HepG2 (cell line): Measurements from ENCODE around the gene PARP3. TPM values are rescaled to one million over a fixed set of nuclear protein-coding genes. Genes with fewer than 3 reads are reported as not detected.

Experiments used
- ATM ChIP-seq: fragments of 450-650 bp; IDR thresholded peaks from 2 replicates; pipeline ENCODE4 v1.7.1; 2017; ENCODE audit warnings: mild to moderate bottlenecking, borderline replicate concordance
- CC2D1A ChIP-seq: sonication (generic); formaldehyde crosslinking; IDR thresholded peaks from 2 replicates; pipeline ENCODE4 v1.8.1; 2023; ENCODE audit warnings: mild to moderate bottlenecking, missing genetic modification reagents
- CCDC6 ChIP-seq: sonication (generic); formaldehyde crosslinking; IDR thresholded peaks from 2 replicates; pipeline ENCODE4 v1.8.1; 2022; ENCODE audit warnings: mild to moderate bottlenecking, missing genetic modification reagents, moderate library complexity
- FIP1L1 ChIP-seq: fragments of 200-400 bp; formaldehyde crosslinking; IDR thresholded peaks from 2 replicates; pipeline ENCODE4 v1.6.1; 2018; ENCODE audit warnings: low read depth, mild to moderate bottlenecking, low read length, moderate library complexity, borderline replicate concordance; ENCODE audit not compliant: insufficient read depth
- GFI1 ChIP-seq: sonication (generic); formaldehyde crosslinking; IDR thresholded peaks from 2 replicates; pipeline ENCODE4 v1.5.0; 2020; ENCODE audit warnings: missing genetic modification reagents, mild to moderate bottlenecking, borderline replicate concordance
- JUNB ChIP-seq: sonication (generic); formaldehyde crosslinking; IDR thresholded peaks from 2 replicates; pipeline ENCODE4 v1.8.0; 2022; ENCODE audit warnings: missing genetic modification reagents, mild to moderate bottlenecking, borderline replicate concordance
- NCOA5 ChIP-seq: sonication (generic); formaldehyde crosslinking; IDR thresholded peaks from 2 replicates; pipeline ENCODE4 v1.4.0; 2020; ENCODE audit warnings: missing genetic modification reagents
- RBFOX2 ChIP-seq: fragments of 200-400 bp; formaldehyde crosslinking; IDR thresholded peaks from 2 replicates; pipeline ENCODE4 v1.6.1; 2017; ENCODE audit warnings: low read depth, mild to moderate bottlenecking, low read length
- ZNF33A ChIP-seq: sonication (generic); formaldehyde crosslinking; IDR thresholded peaks from 2 replicates; pipeline ENCODE4 v1.5.1; 2020; ENCODE audit warnings: missing genetic modification reagents, mild to moderate bottlenecking, moderate library complexity, borderline replicate concordance
- ZNF382 ChIP-seq: sonication (generic); formaldehyde crosslinking; IDR thresholded peaks from 2 replicates; pipeline ENCODE4 v1.5.0; 2020; ENCODE audit warnings: missing genetic modification reagents, mild to moderate bottlenecking, borderline replicate concordance
- ZNF558 ChIP-seq: sonication (generic); formaldehyde crosslinking; IDR thresholded peaks from 2 replicates; pipeline ENCODE4 v1.9.0; 2022; ENCODE audit warnings: mild to moderate bottlenecking, missing genetic modification reagents, borderline replicate concordance
- ZNF629 ChIP-seq: sonication (generic); formaldehyde crosslinking; conservative IDR thresholded peaks from 2 replicates; pipeline ENCODE4 v1.5.0; 2020; ENCODE audit warnings: missing genetic modification reagents
- ZSCAN9 ChIP-seq: IDR thresholded peaks from 2 replicates; pipeline ENCODE4 v1.6.1; 2016; ENCODE audit warnings: borderline replicate concordance
- polyA plus RNA-seq, 8 experiments: library from polyadenylated mRNA; depleted of rRNA in 3 of 8; stranded (reverse) in 7 of 8; unstranded in 1 of 8; fragments of >200 nt; fragmentation: Illumina TruSeq in 4 of 8; extraction: Trizol in 4 of 8; gene quantifications; 2 replicates each; pipeline versions ENCODE4 v1.2.1 to v1.2.3, GENCODE V29; 2011 to 2016; ENCODE audit warnings: low read depth in 4 of 8, missing spikeins in 1 of 8, mixed read lengths in 1 of 8; ENCODE audit not compliant: insufficient read depth in 1 of 8
- total RNA-seq, 5 experiments: library from RNA; depleted of rRNA; stranded (reverse); fragments of >200 nt; fragmentation: Illumina TruSeq; extraction: Trizol; gene quantifications; 2 replicates each; pipeline ENCODE4 v1.2.3, GENCODE V29; 2016; ENCODE audit warnings: low read depth in 1 of 5
- TF ChIP-seq, protein P1 (sequence below): sonication (generic); formaldehyde crosslinking; IDR thresholded peaks from 2 replicates; pipeline ENCODE4 v1.4.0; 2020; ENCODE audit warnings: missing genetic modification reagents, borderline replicate concordance
- TF ChIP-seq, protein P2 (sequence below): sonication (generic); formaldehyde crosslinking; conservative IDR thresholded peaks from 2 replicates; pipeline ENCODE4 v1.8.1; 2023; ENCODE audit warnings: missing genetic modification reagents
- TF ChIP-seq, protein P3 (sequence below): sonication (generic); formaldehyde crosslinking; IDR thresholded peaks from 2 replicates; pipeline ENCODE4 v1.5.1; 2020; ENCODE audit warnings: mild to moderate bottlenecking, missing genetic modification reagents, borderline replicate concordance

Gene PARP3
- total and polyA plus RNA-seq, 2 of the 13 experiments (the other 11 are each of a cell fraction or from before 2014, with no cell fraction given): 11.2 to 21.5 TPM

DNA sequence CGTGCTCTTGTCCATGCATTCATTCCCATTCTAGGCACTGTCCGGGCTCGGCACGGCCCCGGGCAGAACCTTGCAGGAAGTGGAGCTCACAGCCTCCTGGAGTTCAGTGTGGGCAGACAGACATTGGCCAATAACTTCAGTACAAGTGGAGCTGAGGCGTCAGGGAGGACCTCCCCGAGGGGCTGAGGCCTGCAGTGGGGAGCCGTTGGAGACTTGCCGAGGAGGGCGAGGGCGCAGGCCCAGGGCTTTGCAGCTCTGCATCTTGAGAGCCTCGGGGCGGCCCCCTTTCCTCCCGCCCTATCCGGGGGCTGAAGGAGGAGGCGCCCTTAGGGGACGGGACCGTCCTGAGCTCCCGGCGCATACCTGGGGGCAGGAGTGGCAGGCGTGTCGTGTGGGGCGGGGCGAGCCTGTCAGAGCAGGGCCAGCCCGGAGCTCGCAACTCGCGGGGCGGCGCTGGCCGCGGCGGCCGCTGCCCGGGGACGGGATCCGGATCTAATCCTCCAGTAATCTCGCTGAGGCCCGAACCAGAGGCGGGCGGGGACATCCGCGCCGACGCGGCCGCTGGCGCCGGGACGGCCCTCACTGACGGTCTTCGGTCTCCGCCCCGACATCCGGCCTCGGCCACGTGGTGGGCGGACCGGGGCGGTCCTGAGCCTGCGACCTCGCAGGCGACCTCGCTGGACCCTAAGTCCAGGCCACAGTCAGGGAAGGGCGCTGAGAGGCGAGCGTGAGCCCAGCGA is 40.8 kb downstream of the PARP3 start, which contains the start of gene ACY1 (continued):
- TF ChIP-seq, protein P1, sequence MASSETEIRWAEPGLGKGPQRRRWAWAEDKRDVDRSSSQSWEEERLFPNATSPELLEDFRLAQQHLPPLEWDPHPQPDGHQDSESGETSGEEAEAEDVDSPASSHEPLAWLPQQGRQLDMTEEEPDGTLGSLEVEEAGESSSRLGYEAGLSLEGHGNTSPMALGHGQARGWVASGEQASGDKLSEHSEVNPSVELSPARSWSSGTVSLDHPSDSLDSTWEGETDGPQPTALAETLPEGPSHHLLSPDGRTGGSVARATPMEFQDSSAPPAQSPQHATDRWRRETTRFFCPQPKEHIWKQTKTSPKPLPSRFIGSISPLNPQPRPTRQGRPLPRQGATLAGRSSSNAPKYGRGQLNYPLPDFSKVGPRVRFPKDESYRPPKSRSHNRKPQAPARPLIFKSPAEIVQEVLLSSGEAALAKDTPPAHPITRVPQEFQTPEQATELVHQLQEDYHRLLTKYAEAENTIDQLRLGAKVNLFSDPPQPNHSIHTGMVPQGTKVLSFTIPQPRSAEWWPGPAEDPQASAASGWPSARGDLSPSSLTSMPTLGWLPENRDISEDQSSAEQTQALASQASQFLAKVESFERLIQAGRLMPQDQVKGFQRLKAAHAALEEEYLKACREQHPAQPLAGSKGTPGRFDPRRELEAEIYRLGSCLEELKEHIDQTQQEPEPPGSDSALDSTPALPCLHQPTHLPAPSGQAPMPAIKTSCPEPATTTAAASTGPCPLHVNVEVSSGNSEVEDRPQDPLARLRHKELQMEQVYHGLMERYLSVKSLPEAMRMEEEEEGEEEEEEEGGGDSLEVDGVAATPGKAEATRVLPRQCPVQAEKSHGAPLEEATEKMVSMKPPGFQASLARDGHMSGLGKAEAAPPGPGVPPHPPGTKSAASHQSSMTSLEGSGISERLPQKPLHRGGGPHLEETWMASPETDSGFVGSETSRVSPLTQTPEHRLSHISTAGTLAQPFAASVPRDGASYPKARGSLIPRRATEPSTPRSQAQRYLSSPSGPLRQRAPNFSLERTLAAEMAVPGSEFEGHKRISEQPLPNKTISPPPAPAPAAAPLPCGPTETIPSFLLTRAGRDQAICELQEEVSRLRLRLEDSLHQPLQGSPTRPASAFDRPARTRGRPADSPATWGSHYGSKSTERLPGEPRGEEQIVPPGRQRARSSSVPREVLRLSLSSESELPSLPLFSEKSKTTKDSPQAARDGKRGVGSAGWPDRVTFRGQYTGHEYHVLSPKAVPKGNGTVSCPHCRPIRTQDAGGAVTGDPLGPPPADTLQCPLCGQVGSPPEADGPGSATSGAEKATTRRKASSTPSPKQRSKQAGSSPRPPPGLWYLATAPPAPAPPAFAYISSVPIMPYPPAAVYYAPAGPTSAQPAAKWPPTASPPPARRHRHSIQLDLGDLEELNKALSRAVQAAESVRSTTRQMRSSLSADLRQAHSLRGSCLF: peak; percentile 79; the same call in 1 of the 2 replicates
- TF ChIP-seq ZSCAN9 (CRISPR knock-in tag) (peak; percentile 85; the same call in 1 of the 2 replicates), FIP1L1 (no peak), ZNF33A (CRISPR knock-in tag) (no peak), ZNF382 (CRISPR knock-in tag) (no peak), ZNF629 (no peak), RBFOX2 (peak; percentile 98), CCDC6 (CRISPR knock-in tag) (peak; percentile 89; the same call in 1 of the 2 replicates), GFI1 (CRISPR knock-in tag) (no peak; the same call in 1 of the 2 replicates), ZNF558 (CRISPR knock-in tag) (no peak), JUNB (CRISPR knock-in tag) (no peak), ATM (no peak), CC2D1A (CRISPR knock-in tag) (no peak), NCOA5 (CRISPR knock-in tag) (no peak)
- TF ChIP-seq, protein P2, sequence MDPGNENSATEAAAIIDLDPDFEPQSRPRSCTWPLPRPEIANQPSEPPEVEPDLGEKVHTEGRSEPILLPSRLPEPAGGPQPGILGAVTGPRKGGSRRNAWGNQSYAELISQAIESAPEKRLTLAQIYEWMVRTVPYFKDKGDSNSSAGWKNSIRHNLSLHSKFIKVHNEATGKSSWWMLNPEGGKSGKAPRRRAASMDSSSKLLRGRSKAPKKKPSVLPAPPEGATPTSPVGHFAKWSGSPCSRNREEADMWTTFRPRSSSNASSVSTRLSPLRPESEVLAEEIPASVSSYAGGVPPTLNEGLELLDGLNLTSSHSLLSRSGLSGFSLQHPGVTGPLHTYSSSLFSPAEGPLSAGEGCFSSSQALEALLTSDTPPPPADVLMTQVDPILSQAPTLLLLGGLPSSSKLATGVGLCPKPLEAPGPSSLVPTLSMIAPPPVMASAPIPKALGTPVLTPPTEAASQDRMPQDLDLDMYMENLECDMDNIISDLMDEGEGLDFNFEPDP (CRISPR knock-in tag): peak; percentile 95; the same call in 1 of the 2 replicates
- TF ChIP-seq, protein P3, sequence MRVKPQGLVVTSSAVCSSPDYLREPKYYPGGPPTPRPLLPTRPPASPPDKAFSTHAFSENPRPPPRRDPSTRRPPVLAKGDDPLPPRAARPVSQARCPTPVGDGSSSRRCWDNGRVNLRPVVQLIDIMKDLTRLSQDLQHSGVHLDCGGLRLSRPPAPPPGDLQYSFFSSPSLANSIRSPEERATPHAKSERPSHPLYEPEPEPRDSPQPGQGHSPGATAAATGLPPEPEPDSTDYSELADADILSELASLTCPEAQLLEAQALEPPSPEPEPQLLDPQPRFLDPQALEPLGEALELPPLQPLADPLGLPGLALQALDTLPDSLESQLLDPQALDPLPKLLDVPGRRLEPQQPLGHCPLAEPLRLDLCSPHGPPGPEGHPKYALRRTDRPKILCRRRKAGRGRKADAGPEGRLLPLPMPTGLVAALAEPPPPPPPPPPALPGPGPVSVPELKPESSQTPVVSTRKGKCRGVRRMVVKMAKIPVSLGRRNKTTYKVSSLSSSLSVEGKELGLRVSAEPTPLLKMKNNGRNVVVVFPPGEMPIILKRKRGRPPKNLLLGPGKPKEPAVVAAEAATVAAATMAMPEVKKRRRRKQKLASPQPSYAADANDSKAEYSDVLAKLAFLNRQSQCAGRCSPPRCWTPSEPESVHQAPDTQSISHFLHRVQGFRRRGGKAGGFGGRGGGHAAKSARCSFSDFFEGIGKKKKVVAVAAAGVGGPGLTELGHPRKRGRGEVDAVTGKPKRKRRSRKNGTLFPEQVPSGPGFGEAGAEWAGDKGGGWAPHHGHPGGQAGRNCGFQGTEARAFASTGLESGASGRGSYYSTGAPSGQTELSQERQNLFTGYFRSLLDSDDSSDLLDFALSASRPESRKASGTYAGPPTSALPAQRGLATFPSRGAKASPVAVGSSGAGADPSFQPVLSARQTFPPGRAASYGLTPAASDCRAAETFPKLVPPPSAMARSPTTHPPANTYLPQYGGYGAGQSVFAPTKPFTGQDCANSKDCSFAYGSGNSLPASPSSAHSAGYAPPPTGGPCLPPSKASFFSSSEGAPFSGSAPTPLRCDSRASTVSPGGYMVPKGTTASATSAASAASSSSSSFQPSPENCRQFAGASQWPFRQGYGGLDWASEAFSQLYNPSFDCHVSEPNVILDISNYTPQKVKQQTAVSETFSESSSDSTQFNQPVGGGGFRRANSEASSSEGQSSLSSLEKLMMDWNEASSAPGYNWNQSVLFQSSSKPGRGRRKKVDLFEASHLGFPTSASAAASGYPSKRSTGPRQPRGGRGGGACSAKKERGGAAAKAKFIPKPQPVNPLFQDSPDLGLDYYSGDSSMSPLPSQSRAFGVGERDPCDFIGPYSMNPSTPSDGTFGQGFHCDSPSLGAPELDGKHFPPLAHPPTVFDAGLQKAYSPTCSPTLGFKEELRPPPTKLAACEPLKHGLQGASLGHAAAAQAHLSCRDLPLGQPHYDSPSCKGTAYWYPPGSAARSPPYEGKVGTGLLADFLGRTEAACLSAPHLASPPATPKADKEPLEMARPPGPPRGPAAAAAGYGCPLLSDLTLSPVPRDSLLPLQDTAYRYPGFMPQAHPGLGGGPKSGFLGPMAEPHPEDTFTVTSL (CRISPR knock-in tag): peak; percentile 78; the same call in 1 of the 2 replicates
